HG02798 (cell line): Measurements from ENCODE around the gene VSIG8.
A peak's percentile ranks its signal among the peaks of the same experiment; 100 is the strongest.
"Not testable (repeated sequence)": the region's sequence is repeated elsewhere in the genome, so short reads cannot be mapped to it uniquely, and the experiment has no call there.

Source experiments
- ATAC-seq: cut with Tn5 transposase; IDR thresholded peaks from one replicate; pipeline ENCODE4 v1.9.1; 2021; ENCODE audit warnings: mild to moderate bottlenecking; ENCODE audit not compliant: unreplicated experiment, poor library complexity

VSIG8 gene, protein sequence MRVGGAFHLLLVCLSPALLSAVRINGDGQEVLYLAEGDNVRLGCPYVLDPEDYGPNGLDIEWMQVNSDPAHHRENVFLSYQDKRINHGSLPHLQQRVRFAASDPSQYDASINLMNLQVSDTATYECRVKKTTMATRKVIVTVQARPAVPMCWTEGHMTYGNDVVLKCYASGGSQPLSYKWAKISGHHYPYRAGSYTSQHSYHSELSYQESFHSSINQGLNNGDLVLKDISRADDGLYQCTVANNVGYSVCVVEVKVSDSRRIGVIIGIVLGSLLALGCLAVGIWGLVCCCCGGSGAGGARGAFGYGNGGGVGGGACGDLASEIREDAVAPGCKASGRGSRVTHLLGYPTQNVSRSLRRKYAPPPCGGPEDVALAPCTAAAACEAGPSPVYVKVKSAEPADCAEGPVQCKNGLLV

DNA sequence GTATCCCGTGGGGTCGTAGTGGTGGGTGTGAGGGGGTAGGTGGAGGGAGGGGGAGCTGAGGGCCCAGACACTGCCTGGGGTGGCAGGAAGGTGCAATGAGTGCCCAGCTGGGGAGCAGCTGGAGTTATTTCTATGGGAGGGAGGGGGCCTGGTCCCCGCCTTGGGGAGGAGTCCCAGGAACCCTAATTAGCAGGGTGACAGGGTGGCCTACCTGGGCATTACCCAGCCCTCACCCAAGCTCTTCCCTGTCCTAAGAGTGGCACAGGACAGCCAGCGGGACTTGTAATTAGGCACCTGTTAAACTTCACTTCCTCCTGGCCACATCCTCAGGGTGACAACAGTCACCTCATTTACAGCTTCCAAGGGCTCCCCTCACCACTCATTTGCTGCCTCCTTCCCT lies at the start of gene VSIG8:
VSIG8 (minus strand) TSS at position 101 of the 400 bp plus-strand sequence. CDS start 136 bp downstream, outside the sequence.
- ATAC-seq = no peak

DNA sequence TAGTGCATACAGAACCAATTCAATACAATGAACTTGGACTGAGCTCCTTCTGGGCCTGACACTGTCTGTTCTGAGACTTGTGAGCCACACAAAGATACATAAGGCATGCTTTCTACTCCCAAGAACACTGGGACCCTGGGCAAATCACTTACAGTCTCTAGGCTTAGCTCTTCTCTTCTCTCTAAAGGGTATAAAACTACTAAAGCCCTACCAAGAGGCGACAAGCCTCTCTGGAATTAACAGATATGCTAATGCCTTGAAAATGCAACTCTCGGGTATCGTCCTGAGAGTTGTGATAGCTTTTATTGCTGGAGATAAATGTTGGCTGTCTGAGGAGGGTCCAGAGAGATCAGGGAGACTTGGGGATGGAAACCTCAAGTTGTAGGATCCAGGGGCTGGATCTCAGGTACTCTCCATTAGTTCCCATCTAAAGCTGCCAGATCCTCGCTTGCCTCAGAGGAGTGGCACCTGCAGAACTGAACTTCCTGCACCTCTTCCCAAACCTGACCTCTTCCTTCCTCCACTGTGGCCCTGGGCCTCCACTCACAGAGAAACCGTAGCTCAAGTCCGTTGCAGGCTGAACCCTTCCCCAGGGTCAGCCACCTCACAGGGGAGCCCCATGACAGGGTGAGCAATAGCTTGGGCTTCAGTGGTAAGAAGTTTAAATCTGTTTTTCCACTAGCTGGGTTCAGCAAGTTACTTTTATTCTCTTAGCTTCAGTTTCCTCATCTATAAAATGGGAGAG lies 49.0 kb upstream of the VSIG8 start:
- no peak for ATAC-seq

DNA sequence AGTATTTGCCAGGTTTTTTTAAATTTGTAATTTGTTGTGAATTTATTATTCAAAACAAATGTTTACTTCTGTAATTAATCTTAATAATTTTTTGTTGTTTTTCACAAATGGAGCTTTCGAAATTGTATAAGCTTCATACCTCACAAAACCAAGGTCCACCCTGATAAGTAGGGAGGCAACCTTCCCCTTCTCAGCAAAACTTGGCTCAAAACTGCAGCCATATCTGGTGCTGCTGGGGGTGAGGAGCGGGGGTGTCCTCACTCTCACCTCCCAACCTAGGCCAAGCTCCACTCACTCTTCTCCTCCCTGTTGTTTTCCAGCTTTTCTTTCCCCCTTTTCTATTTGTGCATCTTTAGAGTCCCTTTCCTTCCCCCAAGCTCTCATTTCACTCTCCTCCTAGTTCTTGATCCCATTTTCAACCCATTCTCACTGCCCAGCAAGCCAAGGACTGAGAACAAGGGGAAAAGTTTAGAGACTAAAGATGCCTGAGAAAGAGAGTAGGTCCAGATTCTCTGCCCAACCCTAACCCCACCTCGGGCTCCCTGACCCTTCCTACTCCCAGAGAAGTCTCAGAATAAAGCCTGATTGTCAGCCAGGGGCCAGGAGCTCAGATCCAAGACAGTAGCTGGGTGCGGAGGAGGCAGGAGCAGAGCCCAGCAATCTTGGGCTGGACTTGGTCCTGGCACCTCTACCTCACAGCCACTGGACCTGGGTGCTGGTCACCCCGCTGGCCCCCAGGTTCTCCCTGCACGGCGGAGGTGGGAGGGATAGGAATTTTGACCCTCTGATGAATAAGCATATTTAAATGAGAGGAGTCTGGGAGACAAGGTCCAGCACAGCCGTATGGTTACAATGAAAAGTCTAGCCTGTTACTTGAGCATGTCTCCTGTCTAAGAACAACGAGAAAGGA lies 45.8 kb upstream of the VSIG8 start:
- no peak for ATAC-seq

DNA sequence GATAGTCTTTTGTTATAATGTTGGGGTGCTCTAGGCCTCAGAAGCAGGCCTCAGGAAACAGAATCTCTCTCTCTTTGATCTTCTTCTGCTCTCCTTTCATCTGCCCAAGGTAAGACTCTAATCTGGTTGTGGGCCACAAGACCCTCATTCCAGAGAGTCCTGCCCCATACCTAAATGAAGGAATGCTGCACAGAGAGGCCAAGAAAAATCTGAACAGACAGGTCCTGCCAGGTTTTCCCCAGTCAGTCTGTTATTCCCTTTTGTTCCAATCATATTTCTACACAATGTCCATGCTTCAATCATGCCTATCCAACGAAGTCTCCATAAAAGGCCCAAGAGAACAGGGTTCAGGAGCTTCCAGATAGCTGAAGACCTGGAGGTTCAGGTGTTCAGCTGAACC lies 44.5 kb upstream of the VSIG8 start:
- ATAC-seq = no peak

DNA sequence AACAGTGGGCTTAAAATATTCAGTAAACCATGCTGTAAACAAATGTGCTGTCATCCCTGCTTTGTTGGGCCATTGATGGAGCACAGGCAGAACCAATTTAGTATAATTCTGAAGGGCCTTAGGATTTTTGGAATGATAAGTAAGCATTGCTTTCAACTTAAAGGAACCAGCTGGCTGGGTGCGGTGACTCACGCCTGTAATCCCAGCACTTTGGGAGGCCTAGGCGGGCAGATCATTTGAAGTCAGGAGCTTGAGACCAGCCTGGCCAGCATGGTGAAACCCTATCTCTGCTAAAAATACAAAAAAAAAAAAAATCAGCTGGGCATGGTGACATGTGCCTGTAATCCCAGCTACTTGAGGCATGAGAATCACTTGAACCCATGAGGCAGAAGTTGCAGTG lies 41.6 kb upstream of the VSIG8 start:
- ATAC-seq = not testable (repeated sequence)

DNA sequence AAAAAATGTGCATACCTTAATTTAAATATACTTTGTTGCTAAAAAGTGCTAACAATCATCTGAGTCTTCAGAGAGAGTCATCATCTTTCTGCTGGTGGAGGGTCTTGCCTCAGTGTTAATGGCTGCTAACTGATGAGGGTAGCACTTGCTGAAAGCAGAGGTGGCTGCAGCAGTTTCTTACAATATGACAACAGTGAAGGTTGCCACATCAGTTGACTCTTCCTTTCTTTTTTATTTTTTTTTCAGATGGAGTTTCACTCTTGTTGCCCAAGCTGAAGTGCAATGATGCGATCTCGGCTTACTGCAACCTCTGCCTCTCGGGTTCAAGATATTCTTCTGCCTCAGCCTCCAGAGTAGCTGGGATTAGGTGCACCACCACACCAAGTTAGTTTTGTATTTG lies 40.1 kb upstream of the VSIG8 start:
- no peak for ATAC-seq

DNA sequence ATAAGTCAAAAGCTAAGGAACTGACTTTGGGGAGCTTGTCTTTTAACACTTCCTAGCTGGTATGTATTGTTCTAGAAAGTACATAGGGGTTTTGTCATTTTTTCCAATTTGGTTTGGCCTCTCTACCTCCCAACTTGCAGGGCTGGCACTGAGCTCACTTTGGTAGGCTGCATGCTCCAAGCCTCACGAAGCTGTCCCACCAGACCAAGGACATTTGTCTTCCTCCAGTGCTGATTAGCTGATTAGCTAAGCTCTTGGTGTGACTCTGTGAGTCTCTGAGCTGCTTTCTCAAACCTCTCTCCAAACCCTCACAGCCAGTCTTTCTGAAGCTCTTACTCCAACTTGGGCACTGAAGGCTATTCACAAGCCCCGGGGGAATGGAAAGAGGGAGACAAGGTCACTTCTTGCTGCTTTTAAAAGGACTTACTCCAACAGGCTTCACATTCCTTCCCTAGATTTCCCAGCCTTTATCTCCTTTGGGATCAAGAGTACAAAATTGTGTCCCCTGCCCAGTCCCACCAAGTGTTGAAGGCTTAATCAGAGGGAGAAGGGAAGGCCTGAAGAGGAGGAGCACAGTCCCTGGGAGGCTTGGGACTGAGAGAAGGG lies 38.4 kb upstream of the VSIG8 start:
- no peak for ATAC-seq

DNA sequence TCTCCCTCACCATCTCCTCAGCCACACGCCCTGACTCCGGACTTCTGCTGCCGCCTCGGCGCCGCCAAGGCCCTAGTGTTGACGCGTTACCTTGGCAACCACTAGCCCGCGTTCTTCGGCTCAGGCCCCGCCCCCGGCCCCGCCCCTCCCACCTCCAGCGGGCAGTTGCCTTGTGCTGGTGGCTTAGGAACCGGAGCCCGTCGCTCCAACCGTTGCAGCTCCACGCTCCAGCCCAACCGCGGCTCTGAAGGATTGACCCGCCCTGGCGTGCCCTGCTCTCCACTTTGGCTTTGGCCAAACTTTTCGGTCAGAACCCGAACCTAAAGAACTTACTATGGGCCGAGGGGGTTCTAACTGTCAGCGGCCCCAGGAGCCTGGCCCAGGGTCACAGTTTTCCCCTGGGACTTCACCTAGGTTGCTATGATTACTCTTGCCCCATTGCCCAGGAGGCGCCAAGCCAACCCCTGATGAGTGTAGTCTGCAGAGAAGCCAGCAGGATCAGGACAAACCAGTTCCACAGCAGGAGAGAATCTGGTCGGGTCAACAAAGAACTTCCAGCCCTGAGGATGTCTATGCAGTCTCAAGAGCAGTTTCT lies 37.7 kb upstream of the VSIG8 start, which contains the start of gene CFAP45:
CFAP45 (minus strand) TSS at position 80 of the 595 bp plus-strand sequence; CDS start at position 13, 67 bp downstream.
- no peak for ATAC-seq

DNA sequence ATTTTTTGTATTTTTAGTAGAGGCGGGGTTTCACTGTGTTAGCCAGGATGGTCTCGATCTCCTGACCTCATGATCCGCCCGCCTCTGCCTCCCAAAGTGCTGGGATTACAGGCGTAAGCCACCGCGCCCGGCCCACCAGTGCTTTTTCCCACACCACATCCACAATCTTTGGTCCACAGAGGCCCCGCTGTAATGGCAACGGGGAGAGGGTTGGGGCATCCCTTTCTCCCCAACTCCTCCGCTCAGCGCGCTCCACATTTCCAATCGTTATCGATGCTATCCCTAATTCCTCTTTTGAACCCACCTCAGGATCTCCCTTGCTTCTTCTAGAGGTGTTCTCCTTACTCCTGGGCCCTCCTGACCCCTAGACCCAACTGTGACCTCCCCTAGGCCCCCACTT lies 37.2 kb upstream of the VSIG8 start:
- not testable (repeated sequence) for ATAC-seq

DNA sequence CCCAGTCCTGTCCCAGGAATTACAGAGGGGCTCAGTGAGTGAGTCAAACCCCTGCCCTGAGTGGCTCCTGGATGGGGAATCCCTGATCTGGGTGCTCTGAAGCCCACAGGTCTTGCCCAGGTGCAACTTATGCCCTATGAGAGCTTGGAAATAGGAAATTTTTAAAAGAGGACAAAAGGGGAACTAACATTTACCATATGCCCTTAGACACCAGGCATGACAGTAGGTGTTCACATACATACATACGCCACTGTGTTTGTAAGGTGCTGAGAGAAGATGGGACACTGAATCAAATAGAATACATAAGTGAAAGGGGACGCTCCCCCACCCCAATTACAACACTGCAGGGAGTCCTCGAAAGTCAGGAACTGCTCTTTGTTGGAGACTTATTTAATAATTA lies 36.1 kb upstream of the VSIG8 start:
- no peak for ATAC-seq

DNA sequence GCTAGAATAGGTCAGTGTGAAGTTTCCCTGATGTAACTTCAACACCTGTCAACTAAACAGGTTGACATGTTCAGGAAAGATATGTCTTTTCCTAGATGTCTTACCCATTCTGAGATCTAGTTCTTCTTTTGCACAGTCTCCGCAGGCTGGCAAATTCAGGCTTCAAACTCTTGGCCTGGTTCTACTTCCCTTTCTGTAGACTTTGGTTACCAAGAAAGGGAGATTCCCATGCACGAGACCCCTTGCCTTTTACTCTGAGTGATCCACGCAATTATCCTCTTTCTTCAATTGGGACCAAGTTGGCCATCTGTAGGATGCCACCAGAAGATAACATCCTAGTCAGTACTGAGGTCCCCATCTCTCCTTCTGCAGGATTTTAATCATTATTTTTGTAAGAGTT lies 35.5 kb upstream of the VSIG8 start:
- no peak for ATAC-seq

DNA sequence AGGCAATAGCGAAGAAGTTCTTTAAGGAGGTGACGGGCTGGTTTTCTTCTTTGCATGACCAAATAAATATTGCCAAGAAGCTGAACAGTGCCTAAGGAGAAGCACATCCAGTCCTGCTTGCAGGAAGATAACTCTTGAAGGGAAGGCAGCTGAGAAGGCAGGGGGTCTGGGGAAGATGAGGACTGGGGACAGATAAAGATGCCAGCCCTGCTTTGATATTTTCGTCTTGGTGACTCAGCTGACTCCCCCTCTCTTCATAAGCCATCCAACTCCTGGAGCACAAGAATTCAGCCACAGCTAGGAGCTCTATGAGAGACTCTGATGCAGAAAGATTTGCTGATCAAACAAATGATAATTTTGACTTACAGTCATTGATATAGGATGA lies 34.1 kb upstream of the VSIG8 start:
- no peak for ATAC-seq

DNA sequence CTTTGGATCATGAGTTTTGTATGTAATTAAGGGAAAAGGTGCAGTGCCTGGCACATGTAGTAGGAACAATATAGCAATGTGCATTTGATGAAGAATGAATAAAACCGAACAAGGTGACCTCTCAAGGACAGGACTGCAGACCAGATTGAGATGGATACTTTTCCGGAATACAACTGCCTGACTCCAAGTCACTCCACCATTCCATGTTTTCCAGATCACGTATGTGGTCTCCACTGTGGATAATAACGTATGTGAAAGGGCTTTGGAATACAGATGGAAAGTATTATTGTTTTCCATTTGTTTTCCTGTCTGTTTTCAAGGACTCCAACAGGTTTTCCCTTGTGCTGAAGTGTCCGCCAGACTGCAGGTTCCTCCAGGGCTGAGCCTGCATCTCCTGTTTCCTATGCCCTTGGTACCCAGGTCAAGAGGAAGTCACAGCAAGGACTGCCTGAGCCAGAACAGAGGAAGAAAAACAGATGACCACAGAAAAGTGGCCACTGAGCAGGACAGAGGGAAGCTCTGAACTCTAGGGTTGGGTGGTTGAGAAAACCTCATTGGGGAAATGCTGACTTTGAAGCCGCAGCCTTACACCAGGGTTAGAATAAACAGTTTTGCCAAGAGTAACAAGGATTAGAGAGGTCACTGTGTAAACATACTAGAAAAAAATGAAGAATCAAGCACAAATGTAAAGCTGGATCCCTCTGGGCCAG lies 33.5 kb upstream of the VSIG8 start:
- no peak for ATAC-seq

DNA sequence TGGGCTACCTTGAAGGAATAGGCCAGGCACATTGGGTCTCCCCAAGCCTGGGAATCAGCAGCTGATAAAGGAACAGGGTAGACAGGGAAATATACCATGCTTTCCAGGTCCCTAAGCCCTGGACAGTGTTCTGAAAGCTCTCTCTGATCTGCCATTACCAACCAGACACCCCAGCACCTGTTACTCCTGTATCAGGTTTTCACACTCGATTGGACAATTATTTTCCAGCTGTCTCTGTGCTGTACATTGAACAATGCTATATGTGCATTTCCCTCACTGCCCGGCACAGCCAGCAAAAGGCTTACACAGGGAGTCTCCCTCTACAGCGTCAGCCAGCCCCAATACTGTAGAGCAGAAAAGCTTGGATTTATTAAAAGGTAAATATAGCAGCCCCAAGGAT lies 32.8 kb upstream of the VSIG8 start:
- ATAC-seq = no peak

DNA sequence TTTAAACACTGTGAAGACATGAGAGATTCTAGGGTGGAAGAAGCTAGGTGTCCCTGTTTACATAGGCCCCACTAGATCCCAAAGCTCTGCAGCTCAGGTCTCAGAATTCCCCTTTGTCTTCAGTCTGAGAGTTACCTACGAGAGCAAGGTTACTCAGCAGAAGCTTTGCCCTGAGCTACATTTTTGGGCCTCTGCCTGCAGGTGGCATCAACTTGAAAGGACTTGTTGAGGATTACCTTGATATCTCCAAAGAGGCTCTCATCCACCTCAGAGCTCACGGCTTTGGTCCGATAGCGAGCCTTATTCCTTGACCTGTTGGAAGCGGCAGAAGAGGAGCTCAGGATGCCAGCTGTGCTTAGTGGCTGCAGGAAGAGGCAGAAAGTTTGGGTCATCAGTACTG lies 30.5 kb upstream of the VSIG8 start:
- no peak for ATAC-seq

DNA sequence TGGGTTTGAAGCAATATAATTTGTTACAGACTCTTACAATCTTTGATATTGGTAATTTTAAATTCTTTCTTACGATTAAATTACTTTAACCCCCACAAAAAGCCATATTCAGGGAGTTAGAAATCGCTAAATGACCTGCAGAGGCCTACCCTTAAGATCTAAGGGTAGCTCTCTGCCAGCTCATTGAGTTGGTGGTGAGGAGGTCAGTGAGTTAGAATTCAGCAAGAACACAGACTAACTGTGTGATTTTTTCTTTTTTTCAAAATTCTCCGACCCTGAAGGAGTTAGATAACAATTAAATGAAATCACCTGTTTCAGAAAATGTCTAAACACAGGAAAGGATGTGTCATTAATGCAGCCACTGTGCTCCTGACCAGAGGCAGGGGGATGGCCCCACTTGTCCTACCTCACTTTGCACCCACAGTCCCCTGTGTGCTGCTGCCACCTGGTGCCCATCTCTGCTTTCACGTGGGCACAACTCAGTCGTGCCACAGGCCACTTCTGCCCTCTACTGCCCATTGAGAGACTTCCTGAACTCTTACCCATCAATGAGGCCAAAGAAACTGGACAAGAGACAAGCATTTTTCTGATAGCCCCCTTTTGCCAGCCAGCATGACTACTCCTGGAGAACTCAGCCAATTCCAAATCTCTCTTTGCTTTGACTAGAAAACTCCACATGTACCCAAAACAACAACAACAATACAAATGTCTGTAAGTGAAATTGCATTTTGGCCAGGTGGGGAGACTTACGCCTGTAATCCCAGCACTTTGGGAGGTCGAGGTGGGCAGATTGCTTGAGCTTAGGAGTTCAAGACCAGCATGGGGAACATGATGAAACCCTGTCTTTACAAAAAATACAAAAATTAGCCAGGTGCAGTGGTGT lies 29.1 kb upstream of the VSIG8 start:
- peak; percentile 74 for ATAC-seq

DNA sequence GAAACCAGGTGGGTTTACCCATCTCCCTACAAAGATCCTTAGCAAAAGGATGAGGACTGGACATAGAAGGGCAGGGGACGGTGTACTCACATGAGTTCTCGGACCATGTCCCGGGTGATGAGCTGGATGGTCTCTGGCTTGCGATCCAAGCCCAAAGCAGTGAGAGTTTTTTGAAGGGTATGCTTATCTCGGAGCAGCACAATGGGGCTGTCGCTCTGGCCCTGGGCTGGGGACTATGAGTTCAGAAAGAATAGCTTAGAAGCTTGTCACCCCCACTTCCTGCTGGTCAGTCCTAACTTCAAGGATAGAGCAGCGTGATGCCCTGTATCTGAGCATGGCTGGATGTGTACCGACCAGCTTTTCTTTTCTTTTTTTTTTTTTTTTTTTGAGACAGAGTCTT lies 27.9 kb upstream of the VSIG8 start:
- no peak for ATAC-seq

DNA sequence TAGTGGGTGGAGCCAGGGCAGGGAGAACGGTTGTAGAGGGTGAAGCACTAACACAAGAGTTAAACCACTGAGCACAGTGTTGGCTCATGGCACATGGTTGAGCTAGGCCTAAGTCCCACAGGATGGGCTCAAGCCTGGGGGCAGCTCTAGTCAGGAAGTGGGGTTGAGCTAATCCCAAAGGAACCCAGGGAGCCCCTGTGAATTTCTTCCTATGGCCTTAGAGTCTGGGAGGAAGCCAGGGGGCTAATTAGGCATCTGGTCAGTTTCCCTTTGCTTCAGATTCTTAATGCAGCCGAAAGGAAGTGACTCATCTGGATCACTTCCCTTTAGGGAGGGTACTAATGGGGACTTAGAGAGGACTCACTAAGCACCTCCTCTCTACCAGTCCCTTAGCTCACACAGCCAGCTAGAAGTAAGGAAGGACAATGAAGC lies 27.4 kb upstream of the VSIG8 start:
- ATAC-seq = peak; percentile 88
